HG03460 (cell line): ENCODE measurements around the gene NTNG1.
"Not testable (repeated sequence)": the region's sequence is repeated elsewhere in the genome, so short reads cannot be mapped to it uniquely, and the experiment has no call there.

Experiments
- ATAC-seq: cut with Tn5 transposase; IDR thresholded peaks from one replicate; pipeline ENCODE4 v1.9.1; 2021; ENCODE audit not compliant: unreplicated experiment

The NTNG1 gene

DNA sequence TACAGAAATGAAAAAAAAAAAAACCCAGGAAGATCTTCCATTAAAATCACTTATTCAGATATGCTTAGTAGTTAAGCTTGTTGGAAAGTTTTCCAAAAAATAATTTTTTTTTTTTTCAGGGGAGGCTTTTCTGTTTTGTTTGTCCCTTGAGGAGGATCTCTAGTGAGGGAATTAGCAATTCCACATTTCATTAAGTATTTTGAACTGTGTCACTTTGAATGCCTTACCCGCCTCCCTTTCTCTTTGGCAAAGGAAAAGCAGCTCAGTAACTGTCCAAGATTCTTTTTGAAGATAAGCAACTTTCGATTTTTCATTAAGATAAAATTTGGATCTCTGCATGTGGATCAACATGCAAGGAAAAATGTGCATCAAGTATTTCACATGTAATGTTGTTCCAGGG, 1.8 kb downstream of the NTNG1 start:
- no peak for ATAC-seq

DNA sequence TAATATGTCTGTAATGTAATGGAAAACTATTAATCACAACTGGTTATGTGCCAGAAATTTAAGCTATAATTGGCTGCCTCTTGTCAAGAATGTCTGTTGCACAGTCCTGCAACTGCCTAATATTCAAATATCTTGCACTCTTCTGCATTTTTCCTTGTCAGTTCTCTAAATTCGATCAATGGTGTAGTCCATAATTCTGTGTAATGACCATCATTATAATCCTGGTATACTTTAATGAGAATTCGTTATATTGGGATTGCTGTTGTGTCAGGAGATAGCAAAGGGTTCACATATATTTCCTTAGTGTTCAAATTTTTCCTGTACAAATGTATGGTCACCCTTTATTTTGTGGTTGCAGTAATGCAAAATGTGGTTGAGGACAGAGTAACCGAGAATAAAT, 4.8 kb downstream of the NTNG1 start:
- no peak for ATAC-seq

DNA sequence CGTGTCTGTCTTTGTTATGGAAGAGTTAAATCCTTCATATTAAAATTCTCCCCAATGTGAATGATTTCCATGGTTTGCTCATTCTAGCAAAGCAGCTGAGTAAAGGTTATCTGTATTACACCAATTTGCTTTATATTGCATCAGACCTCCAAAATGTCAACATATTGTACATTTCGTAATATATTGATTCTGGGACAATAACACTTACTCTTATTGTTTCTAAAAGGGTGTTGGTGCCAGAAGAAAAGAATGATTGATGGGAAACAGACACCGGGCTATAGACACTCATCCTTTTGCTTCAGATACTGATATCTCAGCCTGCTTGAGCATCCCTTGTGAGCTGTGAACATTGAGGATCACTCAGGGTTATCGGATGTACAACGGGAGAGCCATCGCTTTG, 7.0 kb downstream of the NTNG1 start:
- ATAC-seq = no peak

DNA sequence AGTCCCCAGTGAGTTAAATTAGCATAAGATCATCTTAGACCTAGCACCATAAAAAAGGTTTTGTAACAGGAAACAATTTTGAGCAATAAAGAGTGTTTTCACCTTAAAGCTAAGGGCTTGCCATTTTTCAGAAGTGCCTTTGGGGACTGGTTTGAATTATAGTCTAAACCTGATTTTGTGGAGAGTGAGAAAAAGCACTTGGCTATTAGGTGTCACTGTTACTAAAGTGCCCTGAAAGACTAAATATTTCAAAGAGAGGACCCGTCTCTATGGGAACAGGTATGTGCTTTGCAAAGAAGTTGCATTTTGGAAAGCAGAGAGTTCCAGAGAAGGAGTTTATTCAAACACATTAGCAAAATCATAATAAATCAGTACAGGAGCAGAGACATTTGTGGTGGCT, 9.1 kb downstream of the NTNG1 start:
- ATAC-seq = no peak

DNA sequence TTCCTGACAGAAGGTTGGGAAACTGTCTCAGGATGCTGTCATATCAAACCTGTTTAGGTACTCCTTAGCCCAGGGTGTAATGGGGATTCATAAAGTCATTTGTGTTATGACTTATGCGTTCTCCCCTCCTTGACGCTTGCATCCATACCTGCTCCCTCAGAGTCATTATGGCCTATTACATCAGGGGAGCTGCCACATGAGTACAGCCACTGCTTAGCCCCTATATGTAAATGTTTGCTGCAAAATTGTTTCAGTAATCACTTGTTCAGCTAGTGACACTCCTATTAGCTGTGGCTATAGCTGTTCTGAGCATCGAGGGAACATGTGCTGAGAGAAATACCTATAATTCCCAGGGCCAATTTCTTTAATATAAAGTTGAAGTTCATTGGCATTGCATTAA, 10.5 kb downstream of the NTNG1 start:
- ATAC-seq = no peak

DNA sequence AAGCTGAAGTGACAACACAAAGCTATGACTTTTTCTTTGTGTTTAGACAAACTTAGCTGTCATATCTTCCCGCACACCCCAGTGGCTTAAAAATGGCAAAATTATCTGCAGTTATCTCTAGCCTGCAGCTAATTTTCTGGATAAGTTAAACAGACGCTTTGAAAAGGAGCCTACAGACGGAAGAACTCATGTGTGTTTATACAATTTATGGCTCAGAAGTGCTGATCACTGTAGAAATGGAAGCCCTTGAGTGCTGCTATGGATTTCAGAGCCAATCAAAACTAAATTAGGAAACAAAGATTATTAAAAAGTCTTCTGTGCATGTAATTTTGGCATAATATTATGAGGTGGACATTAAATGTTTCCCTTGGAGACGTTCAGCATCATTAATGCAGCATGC, 11.6 kb downstream of the NTNG1 start:
- no peak for ATAC-seq

DNA sequence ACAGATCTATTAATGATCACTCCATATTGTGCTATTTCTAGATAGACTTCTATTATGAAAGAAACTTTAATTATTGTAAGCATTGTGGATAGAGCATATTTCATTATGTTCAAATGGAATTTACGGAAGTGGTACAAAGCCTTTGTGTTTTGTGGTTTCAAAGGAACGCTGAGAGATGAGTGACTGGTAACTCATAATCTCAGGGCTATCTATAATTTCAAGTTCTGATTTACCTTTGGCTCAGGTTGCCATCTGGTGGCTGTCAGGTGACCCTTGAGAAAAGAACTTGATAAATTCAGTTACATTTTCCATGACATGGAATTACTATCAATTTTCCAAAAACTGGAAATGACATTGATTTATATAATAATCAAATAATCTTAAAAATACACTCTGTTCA, 12.2 kb downstream of the NTNG1 start:
- no peak for ATAC-seq

DNA sequence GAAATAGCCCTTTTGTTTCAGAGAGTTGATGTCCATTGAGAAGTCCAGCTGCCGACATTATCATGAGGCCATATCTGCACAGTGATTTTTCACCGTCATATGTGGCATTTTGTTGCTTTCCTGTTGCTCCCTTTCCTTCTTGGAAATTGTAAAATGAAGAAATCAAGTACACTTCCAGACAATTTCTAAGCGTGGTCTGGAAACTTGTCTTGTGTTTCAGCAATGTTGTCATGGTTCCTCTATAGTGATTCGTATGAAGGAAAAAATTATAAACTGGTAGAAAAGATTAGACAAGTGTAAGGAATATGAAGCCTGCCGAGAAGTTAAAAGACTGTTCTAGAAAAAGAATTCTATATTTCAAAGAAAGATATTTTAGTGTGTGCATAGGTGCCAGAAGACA, 17.7 kb downstream of the NTNG1 start:
- no peak for ATAC-seq

DNA sequence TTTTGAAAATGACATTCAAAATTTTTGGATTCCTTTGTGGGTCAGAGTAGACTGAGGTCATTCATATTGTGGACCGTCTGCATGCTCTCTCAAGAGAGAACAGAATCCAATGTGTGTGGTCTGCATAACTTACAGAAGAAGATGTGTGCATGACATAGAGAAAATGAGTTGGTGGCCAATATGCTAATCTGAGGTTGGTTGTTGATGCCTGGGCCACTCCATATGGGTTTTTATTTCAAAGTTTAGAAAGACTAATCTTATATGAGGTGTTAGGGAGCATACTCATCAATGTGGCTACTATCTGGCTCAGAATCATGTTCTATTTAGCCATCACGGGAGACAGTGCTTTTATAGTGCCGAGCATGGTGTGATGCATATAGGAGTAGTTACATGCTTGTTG, 18.2 kb downstream of the NTNG1 start:
- ATAC-seq = no peak

DNA sequence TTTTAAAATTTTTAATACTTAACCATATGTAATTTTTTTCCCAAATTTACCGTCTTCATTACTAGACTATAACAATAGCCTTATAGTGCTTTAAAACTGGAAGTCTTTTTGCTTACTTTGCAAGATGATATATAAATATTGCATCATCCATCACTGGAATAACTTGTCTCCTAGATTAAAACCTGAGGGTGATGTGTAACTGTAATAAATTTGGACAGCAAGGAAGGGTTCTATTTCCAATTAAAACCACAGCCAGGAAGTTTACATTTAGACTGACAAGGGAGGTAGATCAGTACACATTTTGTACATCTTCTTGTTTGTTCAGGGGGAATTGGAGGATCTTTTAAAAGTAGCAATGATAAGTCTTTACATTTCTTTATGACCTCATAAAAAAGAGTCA, 21.9 kb downstream of the NTNG1 start:
- ATAC-seq = no peak

DNA sequence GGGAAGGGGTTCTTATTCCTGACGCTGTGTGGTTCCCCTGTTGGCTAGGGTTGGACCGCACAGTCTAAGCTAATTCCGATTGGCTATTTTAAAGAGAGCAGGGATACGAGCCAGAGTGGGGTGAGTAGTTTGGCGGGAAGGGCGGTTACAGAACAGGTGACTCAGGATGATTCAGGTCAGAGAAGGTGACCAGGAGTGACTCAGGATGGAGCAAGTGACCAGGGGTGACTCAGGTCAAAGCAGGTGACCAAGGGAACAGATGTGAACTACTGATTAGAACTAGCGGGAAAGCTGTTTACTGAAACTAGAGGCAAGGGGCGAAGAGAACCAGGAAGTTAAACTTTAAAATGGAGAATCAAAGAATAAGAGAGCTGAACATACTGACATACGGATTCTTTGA, 24.1 kb downstream of the NTNG1 start:
- not testable (repeated sequence) for ATAC-seq

DNA sequence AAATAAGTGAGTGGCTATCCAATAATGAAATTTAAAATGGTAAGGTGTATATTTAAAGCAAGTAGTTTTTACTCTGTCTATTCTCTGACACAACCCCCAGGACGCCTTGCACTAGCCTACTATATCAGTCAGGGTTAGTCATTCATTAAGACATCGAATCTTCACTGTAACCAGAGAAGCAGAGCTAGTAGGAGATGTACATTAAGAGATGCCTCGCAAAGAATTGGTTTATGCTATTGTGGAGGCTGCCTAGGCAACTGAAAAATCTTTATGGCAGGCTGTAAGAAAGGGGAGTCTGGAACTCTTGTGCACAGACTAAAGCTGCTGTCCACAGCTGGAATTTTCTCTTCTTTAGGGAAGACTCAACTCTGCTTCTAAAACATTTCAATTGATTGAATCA, 28.8 kb downstream of the NTNG1 start:
- no peak for ATAC-seq

DNA sequence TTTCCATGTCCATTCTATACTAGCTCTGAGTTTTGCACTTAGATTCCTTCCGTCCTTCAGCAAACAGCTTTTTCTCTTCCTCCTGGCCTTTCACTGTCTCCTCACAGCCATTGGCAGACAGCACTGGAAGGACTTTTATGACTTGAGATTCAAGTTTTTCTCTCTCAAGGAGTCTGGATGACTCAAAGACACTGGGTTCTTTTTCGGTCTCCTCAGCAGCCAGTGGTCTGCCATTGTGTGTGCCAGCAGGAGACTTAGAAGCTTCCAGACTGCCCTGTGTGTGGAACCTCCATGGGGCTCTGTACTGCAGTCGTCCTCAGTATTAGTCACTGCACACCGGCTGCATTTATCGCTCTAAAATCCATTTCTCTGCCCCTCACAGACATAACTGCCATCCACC, 30.5 kb downstream of the NTNG1 start:
- ATAC-seq = no peak

DNA sequence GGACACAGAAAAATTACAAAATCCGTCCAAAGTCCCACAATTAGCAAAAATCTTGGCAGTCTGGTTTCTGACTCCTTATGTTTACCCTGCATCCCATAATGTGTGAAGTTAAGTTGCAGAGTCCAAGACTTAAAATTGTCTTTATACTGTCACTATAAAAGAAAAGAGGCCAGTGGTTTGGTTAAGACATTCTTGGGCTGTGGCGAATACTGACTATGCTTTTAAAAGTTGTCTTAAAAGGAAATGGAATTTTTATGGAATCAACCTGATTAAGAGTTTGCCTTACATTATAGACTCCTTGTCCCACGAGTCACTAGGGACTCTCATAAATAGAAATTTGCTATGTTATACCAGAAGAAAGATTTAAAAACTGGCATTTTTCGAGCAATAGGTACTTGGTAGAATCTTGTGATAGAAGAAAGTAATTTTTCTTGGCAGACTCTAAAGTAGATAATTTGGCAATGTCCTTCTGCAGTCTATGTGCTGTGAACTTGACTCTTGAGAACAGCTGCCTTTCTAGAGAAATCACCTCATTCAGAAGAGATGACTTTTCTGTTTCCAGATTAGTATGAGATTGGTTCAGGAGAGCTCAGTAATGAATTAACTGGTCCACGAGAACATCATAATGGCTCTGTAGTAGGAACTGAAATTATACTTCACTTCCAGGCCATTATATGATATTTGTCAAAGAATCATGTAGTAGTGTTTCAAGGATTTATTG, 31.8 kb downstream of the NTNG1 start:
- ATAC-seq = no peak

DNA sequence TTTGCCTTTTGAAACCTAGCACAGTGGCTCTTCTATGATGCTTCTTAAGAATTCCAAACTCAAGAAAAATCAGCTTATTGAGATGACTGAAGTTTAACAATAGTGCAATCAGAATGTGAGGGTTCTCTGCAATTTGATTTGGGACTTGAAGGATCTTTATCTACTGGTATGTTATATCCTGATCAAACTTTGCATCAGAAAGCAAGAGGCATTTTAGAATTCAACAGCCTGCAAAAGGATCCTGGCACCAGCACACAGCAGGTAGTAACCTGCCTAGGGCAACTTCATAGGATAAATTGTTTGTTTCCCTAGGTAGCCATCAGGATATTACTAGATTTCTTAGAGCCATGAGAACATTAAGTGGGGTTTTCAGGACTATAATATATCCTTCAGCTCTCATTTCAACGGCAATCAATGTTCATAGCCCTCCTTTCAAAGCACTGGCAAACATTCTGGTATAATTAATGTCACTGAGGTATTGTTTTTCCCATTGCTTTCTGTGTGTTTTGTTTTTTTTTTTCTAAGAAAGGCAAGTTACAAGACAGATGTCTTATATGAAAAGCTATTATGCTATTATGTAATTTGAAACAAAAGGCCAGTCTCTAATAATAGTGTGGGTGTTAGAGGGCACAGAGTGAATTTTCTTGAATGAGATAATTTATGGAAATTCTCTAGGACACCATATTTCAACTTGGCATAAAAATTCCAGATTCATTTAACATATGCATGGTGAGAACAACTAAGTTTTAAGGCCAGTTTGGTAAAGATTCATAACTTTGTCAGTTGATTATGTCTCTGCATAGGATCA, 34.5 kb downstream of the NTNG1 start:
- no peak for ATAC-seq

DNA sequence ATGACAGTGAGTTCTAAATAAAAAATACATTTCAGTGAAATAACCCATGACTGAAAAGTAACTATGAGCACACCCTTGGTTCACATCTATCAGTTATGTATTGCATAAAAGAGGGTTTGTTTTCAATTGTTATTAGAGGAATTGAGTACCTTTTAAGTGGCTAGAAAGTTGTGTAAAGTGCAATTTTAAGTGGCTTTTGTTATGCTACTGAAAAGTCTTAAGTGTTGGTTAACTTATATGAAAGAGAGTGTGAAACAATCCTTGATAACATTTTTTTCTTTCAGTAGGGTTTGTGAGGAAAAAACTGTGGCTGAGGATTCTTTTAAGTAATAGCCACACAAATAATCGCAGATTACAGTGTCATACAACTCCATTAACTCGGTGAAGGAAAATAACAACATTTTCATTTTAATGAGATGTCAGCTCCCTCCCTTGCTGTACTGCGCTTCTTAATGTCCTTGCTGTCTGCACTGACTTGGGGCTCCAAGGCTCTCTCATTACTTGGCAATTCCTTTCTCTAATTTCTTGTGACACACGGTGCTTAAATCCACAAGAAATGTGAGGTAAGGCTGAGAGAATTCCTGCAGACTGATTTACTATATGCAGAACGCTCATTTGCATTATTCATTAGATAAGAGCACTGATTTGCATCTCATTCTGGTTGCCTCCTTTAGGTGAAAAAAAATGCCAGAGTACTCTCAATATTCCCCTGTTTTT, 40.6 kb downstream of the NTNG1 start:
- ATAC-seq = no peak

DNA sequence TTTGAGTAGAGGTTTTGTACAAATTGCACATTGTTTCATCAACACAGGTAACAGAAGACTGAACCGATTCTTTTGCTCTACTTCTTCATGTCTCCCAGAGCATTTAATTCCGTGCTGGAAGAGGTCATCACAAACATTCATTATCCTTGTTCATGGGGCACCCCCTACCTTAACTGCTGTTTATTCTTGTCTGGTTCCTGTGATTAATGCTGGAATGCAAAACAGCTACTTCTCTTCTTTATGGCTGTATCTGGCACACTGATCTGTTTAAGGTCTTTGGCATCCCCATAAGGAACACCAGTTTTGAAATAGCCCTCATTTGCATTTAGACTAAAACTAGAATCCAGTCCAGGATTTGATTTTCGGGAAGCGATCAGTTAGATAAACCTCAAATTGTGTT, 42.2 kb downstream of the NTNG1 start:
- no peak for ATAC-seq

DNA sequence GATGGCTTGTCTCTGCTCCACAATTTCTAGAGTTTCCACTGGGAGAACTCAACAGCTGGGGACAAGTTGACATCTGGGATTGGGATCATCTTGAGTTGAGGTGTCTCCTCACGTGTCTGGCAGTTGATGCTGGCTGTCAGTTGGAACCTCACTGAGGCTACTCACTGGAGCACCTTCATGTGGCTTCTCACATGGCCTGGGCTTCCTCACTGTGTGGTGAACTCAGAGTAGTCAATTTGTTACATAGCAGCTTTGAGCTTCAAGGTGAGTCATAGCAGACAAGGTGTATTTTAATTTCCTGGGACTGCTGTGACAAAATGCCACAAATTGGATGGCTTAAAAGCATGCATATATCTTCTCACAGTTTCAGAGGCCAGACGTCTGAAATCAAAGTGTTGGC, 44.0 kb downstream of the NTNG1 start:
- no peak for ATAC-seq

DNA sequence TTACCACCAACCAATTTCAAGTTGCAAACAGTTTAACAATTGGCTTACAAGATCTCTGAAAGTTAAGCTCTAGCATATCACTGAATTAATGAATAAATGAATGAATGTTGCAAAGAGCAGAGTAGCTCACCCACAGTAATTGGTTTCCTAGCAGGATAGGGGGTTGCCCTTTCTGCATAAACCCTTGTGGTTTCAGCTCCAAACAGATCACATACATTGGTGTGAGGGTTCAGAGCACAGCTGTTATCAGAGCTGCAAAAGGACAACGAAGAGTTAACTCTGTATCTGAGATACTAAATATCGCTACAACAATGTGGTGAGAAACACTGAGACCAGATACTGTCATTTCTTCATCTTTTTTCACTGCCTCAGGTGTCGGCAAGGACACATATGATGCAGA, 46.6 kb downstream of the NTNG1 start:
- no peak for ATAC-seq

DNA sequence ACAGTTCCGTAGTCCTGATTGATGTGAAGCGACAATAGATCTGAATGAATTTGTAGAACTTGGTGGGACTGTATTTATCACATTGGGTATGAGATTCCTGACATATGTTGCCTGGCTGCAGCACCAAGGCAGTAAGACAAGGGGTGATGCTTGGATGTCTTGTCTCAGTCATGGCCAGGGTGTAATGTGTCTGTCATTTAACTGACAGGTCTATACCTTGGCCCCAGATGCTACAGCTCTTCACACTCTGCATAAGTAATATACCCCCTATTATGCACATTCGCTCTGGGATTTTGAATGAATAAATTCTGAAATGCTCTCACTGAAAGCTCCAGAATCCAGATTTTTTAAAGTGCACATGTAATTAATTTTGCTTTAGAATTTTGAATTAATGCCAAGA, 47.3 kb downstream of the NTNG1 start:
- ATAC-seq = no peak

DNA sequence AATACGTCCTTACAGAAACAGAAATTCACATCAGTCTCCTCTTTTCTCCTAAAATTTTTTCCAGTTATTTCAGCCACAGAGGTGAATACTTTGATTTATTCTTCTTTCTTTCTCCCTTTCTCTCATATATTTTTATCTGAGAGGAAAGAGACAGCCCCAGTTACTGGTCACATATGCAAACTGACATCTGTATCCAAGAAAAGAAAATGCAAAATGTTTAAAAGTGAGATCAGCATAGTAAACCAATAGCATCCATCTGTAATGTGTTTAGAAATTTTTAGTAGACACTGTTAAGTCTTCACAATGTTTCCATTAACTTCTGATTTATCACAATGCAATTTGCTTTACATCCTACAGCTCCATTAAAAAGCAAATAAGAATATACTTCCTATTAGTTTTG, 53.5 kb downstream of the NTNG1 start:
- no peak for ATAC-seq

DNA sequence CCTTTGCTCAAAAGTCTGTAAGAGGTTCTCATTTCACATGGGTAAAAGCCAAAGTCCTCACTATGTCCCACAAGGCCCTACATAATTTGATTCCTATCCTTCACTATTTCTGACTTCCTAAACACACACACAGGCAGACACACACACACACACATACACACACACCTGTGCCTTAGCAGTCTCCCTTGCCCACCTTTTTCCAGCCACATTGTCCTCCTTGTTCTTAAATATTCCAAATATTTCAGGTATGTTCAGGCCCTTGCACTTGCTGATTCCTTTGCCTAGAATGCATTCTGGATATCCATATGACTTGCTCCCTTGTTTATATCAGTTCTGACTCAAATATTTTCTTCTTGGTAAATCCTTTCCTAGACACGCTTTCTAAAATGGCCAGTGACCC, 54.6 kb downstream of the NTNG1 start:
- no peak for ATAC-seq
